Gastroesophageal sphincter (tissue), 3 donors: ENCODE results near the gene HAUS8.

Source experiments
- CTCF ChIP-seq, 4 experiments: fragments of 200-600 bp in 2 of 4; fragments of 450-650 bp in 2 of 4; sonication (generic) in 1 of 4; IDR thresholded peaks; one replicate each; pipeline ENCODE4 v1.5.1; 2017 to 2019; ENCODE audit warnings: antibody characterized with exemption in 4 of 4, mild to moderate bottlenecking in 2 of 4, moderate library complexity in 2 of 4
- EP300 ChIP-seq: sonication (generic); formaldehyde crosslinking; IDR thresholded peaks from one replicate; pipeline ENCODE4 v1.6.1; 2017; ENCODE audit warnings: antibody characterized with exemption, mild to moderate bottlenecking
- POLR2A ChIP-seq, 2 donors: fragments of 450-650 bp; IDR thresholded peaks; one replicate each; pipeline ENCODE4 v1.6.1; 2017; ENCODE audit warnings: antibody characterized with exemption in 2 of 2, mild to moderate bottlenecking in 2 of 2, moderate library complexity in 1 of 2
- POLR2AphosphoS5 ChIP-seq: sonication (generic); formaldehyde crosslinking; IDR thresholded peaks from one replicate; pipeline ENCODE4 v1.6.1; 2017; ENCODE audit warnings: antibody characterized with exemption

GRCh38 chr19:17011485-17011884 is 63.8 kb downstream of the HAUS8 start:
- TF ChIP-seq POLR2A (IDR thresholded peaks at IDR 0.05): no peak
- TF ChIP-seq CTCF (IDR thresholded peaks at IDR 0.05): no peak
- TF ChIP-seq EP300: no peak
- no peak for TF ChIP-seq POLR2AphosphoS5
